ENCODE measurements around the gene CLCN4.

Gene CLCN4

GRCh38 chrX:10111364-10112148 is 45.2 kb upstream of the CLCN4 start:
- TF ChIP-seq, protein P1, sequence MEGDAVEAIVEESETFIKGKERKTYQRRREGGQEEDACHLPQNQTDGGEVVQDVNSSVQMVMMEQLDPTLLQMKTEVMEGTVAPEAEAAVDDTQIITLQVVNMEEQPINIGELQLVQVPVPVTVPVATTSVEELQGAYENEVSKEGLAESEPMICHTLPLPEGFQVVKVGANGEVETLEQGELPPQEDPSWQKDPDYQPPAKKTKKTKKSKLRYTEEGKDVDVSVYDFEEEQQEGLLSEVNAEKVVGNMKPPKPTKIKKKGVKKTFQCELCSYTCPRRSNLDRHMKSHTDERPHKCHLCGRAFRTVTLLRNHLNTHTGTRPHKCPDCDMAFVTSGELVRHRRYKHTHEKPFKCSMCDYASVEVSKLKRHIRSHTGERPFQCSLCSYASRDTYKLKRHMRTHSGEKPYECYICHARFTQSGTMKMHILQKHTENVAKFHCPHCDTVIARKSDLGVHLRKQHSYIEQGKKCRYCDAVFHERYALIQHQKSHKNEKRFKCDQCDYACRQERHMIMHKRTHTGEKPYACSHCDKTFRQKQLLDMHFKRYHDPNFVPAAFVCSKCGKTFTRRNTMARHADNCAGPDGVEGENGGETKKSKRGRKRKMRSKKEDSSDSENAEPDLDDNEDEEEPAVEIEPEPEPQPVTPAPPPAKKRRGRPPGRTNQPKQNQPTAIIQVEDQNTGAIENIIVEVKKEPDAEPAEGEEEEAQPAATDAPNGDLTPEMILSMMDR (conservative IDR thresholded peaks at IDR 0.05; ENCODE audit: low read length): no peak
- peak; percentile 70 for DNase-seq (ENCODE audit: low read depth)
- no peak overlapping the region for H3K4me3 ChIP-seq (ENCODE audit: low read length)

- H3K4me3 ChIP-seq (ENCODE audit: low read length): no peak overlapping the region
- TF ChIP-seq, protein P1 (conservative IDR thresholded peaks at IDR 0.05; ENCODE audit: low read length): no peak
These were observed 44.3 kb upstream of the CLCN4 start for GRCh38 chrX:10112510-10112909.

DNA sequence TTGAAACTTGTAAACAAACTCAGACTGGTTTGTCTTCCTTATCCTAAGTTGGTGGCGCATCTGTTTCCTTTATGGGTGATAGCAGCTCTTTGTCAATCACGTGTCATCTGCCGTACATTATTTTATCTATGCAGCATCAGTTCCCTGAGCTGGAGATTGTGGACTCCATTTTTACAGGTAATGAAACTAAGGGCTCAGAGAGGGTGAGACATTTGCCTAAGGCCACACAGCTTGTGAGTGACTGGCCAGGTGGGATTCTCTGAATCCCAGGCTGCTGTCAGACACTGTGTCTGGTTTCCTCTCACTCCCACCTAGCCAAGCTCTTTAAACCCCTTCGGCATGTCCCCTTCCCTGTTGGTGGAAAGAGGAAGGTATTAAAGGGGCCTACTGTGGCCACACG is 41.7 kb upstream of the CLCN4 start:
- no peak for DNase-seq (ENCODE audit: low read depth)
- TF ChIP-seq, protein P1 (conservative IDR thresholded peaks at IDR 0.05; ENCODE audit: low read length): no peak
- no peak overlapping the region for H3K4me3 ChIP-seq (ENCODE audit: low read length)

More at GRCh38 chrX:10112510-10112909, 44.3 kb upstream of the CLCN4 start:
- no peak for DNase-seq (ENCODE audit: low read depth)

DNA sequence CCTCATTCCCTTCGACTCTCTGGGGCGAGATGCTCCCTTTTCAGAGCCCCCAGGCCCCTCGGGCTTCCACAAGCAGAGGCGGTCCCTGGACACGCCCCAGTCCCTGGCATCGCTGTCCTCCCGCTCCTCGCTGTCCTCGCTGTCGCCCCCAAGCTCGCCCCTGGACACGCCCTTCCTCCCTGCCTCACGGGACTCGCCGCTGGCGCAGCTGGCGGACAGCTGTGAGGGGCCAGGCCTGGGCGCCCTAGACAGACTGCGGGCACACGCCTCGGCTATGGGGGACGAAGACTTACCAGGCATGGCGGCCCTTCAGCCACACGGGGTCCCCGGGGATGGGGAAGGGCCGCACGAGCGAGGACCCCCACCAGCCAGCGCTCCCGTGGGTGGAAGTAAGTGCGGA is 39.5 kb upstream of the CLCN4 start:
- DNase-seq (ENCODE audit: low read depth): no peak
- H3K4me3 ChIP-seq (ENCODE audit: low read length): no peak overlapping the region

DNA sequence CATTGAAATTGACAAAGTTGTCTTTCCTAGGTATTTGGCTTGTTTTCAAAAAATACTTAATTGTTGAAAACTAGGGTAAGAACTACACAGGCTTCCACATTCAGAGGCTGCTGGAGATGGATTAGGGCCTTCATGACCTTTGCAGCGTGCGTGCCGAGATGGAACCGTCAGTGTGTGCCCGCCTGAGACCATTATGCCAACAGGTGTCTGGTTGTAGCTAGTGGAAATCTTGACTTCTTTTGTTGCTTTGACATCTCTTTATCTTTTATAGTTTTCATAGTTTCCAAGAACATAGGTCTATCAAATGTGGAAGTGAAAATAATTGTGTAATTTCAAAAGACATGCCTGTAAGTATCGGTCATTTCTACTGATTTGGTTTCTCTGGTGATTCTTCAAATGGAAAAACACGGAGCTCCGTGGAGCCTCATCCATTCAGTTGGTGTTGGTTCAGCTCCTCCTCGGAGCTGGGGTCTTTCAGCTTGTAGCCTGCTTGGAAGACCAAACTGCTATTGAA is 38.9 kb upstream of the CLCN4 start:
- TF ChIP-seq, protein P1 (conservative IDR thresholded peaks at IDR 0.05; ENCODE audit: low read length): no peak
- H3K4me3 ChIP-seq (ENCODE audit: low read length): no peak overlapping the region
- DNase-seq (ENCODE audit: low read depth): no peak

More for the DNA sequence above, 39.5 kb upstream of the CLCN4 start:
- TF ChIP-seq, protein P1 (conservative IDR thresholded peaks at IDR 0.05; ENCODE audit: low read length): no peak

- no peak for DNase-seq (ENCODE audit: low read depth)
- no peak overlapping the region for H3K4me3 ChIP-seq (ENCODE audit: low read length)
- TF ChIP-seq, protein P1 (conservative IDR thresholded peaks at IDR 0.05; ENCODE audit: low read length): no peak
These were observed 38.2 kb upstream of the CLCN4 start for GRCh38 chrX:10118530-10118929.

GRCh38 chrX:10119399-10119990 is 37.3 kb upstream of the CLCN4 start:
- TF ChIP-seq, protein P1 (conservative IDR thresholded peaks at IDR 0.05; ENCODE audit: low read length): peak; percentile 98
- DNase-seq (ENCODE audit: low read depth): peak; percentile 82

More at GRCh38 chrX:10119399-10119990, 37.3 kb upstream of the CLCN4 start:
- no peak overlapping the region for H3K4me3 ChIP-seq (ENCODE audit: low read length)

All from AG10803 (cell line).